Thoracic aorta (tissue), 2 donors: ENCODE results near the gene CLIP4. TPM values are rescaled to one million over a fixed set of nuclear protein-coding genes. Genes with fewer than 3 reads are reported as not detected.

Experiments used
- ATAC-seq: fragments of 150-250 bp; one replicate; pipeline ENCODE4 v1.8.0; 2017; ENCODE audit warnings: low read depth; ENCODE audit not compliant: insufficient number of reproducible peaks, low FRiP score
- DNase-seq: peaks from one replicate; pipeline ENCODE4 v3.0.0-alpha.2; 2020; ENCODE audit warnings: low spot score
- H3K27ac ChIP-seq, 2 donors: fragments of 200-600 bp; sonication (generic); 1 replicate in 1 of 2; 2 replicates in 1 of 2; pipeline ENCODE4 v1.5.1; 2016; ENCODE audit warnings: mild to moderate bottlenecking in 2 of 2, moderate library complexity in 2 of 2
- H3K27me3 ChIP-seq: fragments of 200-600 bp; sonication (generic); replicated peaks from 2 replicates; pipeline ENCODE4 v1.6.0; 2016; ENCODE audit warnings: mild to moderate bottlenecking; ENCODE audit not compliant: insufficient read depth
- H3K36me3 ChIP-seq: fragments of 200-600 bp; sonication (generic); one replicate; pipeline ENCODE4 v1.5.1; 2016
- H3K4me1 ChIP-seq, 2 donors: fragments of 200-600 bp; sonication (generic); 1 replicate in 1 of 2; 2 replicates in 1 of 2; pipeline versions ENCODE4 v1.5.1 to v1.6.0; 2016; ENCODE audit warnings: low read depth in 2 of 2, mild to moderate bottlenecking in 1 of 2; ENCODE audit not compliant: control insufficient read depth in 1 of 2
- H3K4me3 ChIP-seq: fragments of 200-600 bp; sonication (generic); 2 replicates; pipeline ENCODE4 v1.5.1; 2016; ENCODE audit warnings: mild to moderate bottlenecking
- H3K9me3 ChIP-seq: fragments of 200-600 bp; sonication (generic); 2 replicates; pipeline ENCODE4 v1.5.1; 2016
- CTCF ChIP-seq: fragments of 200-600 bp; sonication (generic); IDR thresholded peaks from one replicate; pipeline ENCODE4 v1.5.1; 2019; ENCODE audit warnings: antibody characterized with exemption
- total RNA-seq, 2 donors: library from RNA; depleted of rRNA; stranded (reverse); fragments of >200 nt; gene quantifications; one replicate each; pipeline versions ENCODE4 v1.1.0 to v1.2.3, GENCODE V29; 2016

Gene CLIP4
- total RNA-seq, 2 donors from 2014 or later = 31.3 to 54.0 TPM

DNA sequence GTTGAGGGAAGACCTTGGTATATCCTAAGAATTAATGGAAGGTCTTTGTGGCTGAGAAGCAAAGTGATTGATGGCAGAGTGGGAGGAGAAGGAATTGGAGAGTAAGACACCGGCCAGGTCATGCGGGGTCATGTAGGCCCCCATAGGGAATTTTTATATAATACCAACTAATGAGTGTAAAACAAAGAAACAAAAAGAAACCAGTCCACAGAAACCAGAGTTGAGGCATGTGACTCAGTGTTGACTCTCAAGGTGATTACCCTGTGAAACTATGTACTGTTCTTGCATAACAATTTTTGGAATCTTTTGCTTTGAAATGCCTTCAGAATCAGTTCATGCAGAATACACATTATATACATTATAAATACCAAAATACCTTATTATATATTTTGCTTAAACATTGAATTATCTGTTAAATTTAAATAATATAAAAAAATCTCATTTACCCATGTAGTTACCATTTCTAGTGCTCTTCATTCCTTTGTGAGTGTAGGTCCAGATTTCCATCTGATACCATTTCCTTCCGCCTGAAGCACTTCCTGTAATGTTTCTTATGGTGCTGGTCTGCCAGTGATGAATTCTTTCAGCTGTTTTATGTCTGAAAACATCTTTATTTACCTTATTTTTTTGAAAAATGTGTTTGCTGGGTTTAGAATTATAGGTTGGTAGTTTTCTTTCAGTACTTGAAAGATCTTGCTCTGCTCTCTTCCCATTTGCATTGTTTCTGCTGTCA, 8.6 kb downstream of the CLIP4 start:
- Histone ChIP-seq H3K4me3 (no peak overlapping the region), H3K4me1 (peaks cover 19 to 27% of the 10 kb centered on the region in 2 donors), H3K9me3 (peaks cover 4% of the 10 kb centered on the region), H3K27ac (peak overlapping the region in 1 of 2 donors; percentile 48), H3K27me3 (no peaks in the 10 kb centered on the region), H3K36me3 (no peaks in the 10 kb centered on the region)
- DNase-seq (no peak), ATAC-seq (no peak)
- no peak for TF ChIP-seq CTCF

GRCh38 chr2:29124504-29124903, 9.3 kb downstream of the CLIP4 start:
- no peak overlapping the region for H3K27ac ChIP-seq
- H3K27me3 ChIP-seq = no peaks in the 10 kb centered on the region
- H3K4me1 ChIP-seq = peaks cover 26 to 35% of the 10 kb centered on the region in 2 donors
- TF ChIP-seq CTCF = no peak
- H3K9me3 ChIP-seq = peaks cover 4% of the 10 kb centered on the region
- H3K36me3 ChIP-seq = no peaks in the 10 kb centered on the region
- DNase-seq = no peak
- H3K4me3 ChIP-seq = no peak overlapping the region
- ATAC-seq = no peak

GRCh38 chr2:29129586-29130281, 14.5 kb downstream of the CLIP4 start:
- Histone ChIP-seq H3K9me3 (no peaks in the 10 kb centered on the region), H3K27ac (peak overlapping the region; percentile 55 to 75)

DNA sequence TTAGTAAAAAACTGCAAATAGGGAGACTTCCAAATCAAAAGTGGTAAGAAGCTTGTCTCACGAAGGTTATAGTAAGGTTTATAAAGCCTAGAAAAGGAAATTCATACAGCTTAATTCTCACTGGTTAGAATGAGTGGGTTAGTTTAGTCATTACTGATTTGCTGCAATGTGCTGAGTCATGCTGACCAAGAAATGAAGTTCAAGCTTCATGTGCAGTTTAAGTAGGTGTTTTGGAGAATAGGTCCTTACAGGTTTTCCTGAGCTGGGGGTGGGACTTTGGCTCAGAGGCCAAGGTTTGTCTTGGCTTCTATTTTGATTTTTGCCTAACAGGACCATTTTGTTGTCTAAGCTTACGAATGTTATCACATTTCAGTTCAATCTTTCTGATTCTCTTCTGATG, 15.1 kb downstream of the CLIP4 start:
- Histone ChIP-seq H3K27ac (peak overlapping the region; percentile 55 to 75), H3K27me3 (no peaks in the 10 kb centered on the region), H3K4me3 (peak overlapping the region; percentile 48), H3K9me3 (no peaks in the 10 kb centered on the region), H3K4me1 (peaks cover 23 to 35% of the 10 kb centered on the region in 2 donors), H3K36me3 (no peaks in the 10 kb centered on the region)
- TF ChIP-seq CTCF = no peak
- DNase-seq = no peak
- ATAC-seq = peak; percentile 91

More at GRCh38 chr2:29129586-29130281, 14.5 kb downstream of the CLIP4 start:
- H3K36me3 ChIP-seq = no peaks in the 10 kb centered on the region
- DNase-seq (no peak), ATAC-seq (no peak)
- H3K4me3 ChIP-seq = peak overlapping the region; percentile 48
- H3K4me1 ChIP-seq = peaks cover 23 to 35% of the 10 kb centered on the region in 2 donors
- no peak for TF ChIP-seq CTCF
- H3K27me3 ChIP-seq = no peaks in the 10 kb centered on the region

- DNase-seq (no peak), ATAC-seq (no peak)
- H3K9me3 ChIP-seq = peaks cover 2% of the 10 kb centered on the region
- H3K4me3 ChIP-seq = no peak overlapping the region
- no peak overlapping the region for H3K27ac ChIP-seq
- H3K4me1 ChIP-seq = peaks cover 8 to 9% of the 10 kb centered on the region in 2 donors
- no peaks in the 10 kb centered on the region for H3K27me3 ChIP-seq
- no peaks in the 10 kb centered on the region for H3K36me3 ChIP-seq
- TF ChIP-seq CTCF = no peak
Observed at GRCh38 chr2:29134933-29135332, 19.7 kb downstream of the CLIP4 start.
